Panc1 (cell line): ENCODE measurements around the gene BNIP5. TPM values are rescaled to one million over a fixed set of nuclear protein-coding genes. Genes with fewer than 3 reads are reported as not detected.

Source experiments
- ATAC-seq: fragments of 200-7000 bp; cut with Tn5 transposase; 2 replicates; pipeline ENCODE4 v1.9.1; 2020; ENCODE audit warnings: mild to moderate bottlenecking, moderate library complexity
- BruUV-seq: library from RNA; stranded (reverse); fragments of 400-500 nt; replicated peaks from 2 replicates; lab custom pipeline; 2021; lab: Mats Ljungman, UMichigan
- CTCF ChIA-PET: fragments of 300-600 bp; sonication (Branson Sonifier 250); formaldehyde crosslinking; loops from one replicate; lab custom pipeline; 2022; ENCODE audit warnings: antibody characterized with exemption; lab: Charles Lee
- POLR2A ChIA-PET: fragments of 300-600 bp; sonication (Branson Sonifier 250); formaldehyde crosslinking; loops from one replicate; lab custom pipeline; 2022; ENCODE audit warnings: antibody characterized with exemption; lab: Charles Lee
- DNase-seq: peaks from one replicate; pipeline ENCODE4 v3.0.0-alpha.2; 2010; ENCODE audit warnings: low read depth, low spot score
- H3K27ac ChIP-seq: 2 replicates; pipeline ENCODE4 v1.5.1; 2011; ENCODE audit warnings: mild to moderate bottlenecking, low read length, inconsistent platforms
- H3K27me3 ChIP-seq: fragments of 200-500 bp; sonication (Bioruptor generic); 2 replicates; pipeline ENCODE4 v1.6.0; 2014; ENCODE audit warnings: low read length, inconsistent platforms; ENCODE audit not compliant: control insufficient read depth, insufficient read depth
- H3K36me3 ChIP-seq: fragments of 200-500 bp; sonication (Bioruptor generic); 2 replicates; pipeline ENCODE4 v1.5.1; 2014; ENCODE audit warnings: inconsistent platforms, mild to moderate bottlenecking, low read length, moderate library complexity; ENCODE audit not compliant: control insufficient read depth, insufficient read depth
- H3K4me1 ChIP-seq: 2 replicates; pipeline ENCODE4 v1.5.1; 2011; ENCODE audit warnings: inconsistent platforms, mild to moderate bottlenecking, low read length, moderate library complexity; ENCODE audit not compliant: control insufficient read depth, insufficient read depth
- H3K4me3 ChIP-seq, 2 experiments: 2 replicates each; pipeline ENCODE4 v1.5.1; 2011 to 2012; ENCODE audit warnings: low read depth in 2 of 2, low read length in 2 of 2, mild to moderate bottlenecking in 2 of 2, inconsistent platforms in 1 of 2, moderate library complexity in 1 of 2
- H3K9me3 ChIP-seq: fragments of 200-500 bp; sonication (Bioruptor generic); 2 replicates; pipeline ENCODE4 v1.5.1; 2014; ENCODE audit warnings: low read depth, mild to moderate bottlenecking, inconsistent platforms, low read length, moderate library complexity; ENCODE audit not compliant: control insufficient read depth, insufficient read depth
- POLR2AphosphoS5 ChIP-seq: IDR thresholded peaks from 2 replicates; pipeline ENCODE4 v1.6.1; 2012; ENCODE audit warnings: mild to moderate bottlenecking, low read depth, low read length, moderate library complexity
- SIN3A ChIP-seq: IDR thresholded peaks from 2 replicates; pipeline ENCODE4 v1.6.1; 2012; ENCODE audit warnings: low read depth, mild to moderate bottlenecking, low read length, moderate library complexity, borderline replicate concordance; ENCODE audit not compliant: insufficient read depth
- TCF7L2 ChIP-seq: IDR thresholded peaks from 2 replicates; pipeline ENCODE4 v1.6.1; 2011; ENCODE audit warnings: mild to moderate bottlenecking, low read depth, low read length, inconsistent platforms
- in situ Hi-C: cut with HindIII; loops from 2 replicates; pipeline ENCODE4 v1.10.0; 2016; ENCODE audit warnings: low sequenced_read_pairs, low pct_unique_long_range_greater_than_20kb
- intact Hi-C: fragments of 100-400 bp; cut with micrococcal nuclease; formaldehyde crosslinking; loops from one replicate; pipeline ENCODE4 v1.10.0; 2022; ENCODE audit not compliant: unreplicated experiment
- total RNA-seq: library from RNA; stranded (reverse); gene quantifications from one replicate; pipeline ENCODE4 v1.2.1, GENCODE V29; 2021; ENCODE audit not compliant: unreplicated experiment
- TF ChIP-seq, protein P1 (sequence below), 2 experiments: IDR thresholded peaks; 2 replicates each; pipeline ENCODE4 v1.6.1; 2011 to 2012; ENCODE audit warnings: low read depth in 2 of 2, control low read depth in 1 of 2, low read length in 1 of 2, mild to moderate bottlenecking in 1 of 2, moderate library complexity in 1 of 2; ENCODE audit not compliant: insufficient read depth in 1 of 2
- TF ChIP-seq, protein P2 (sequence below): fragments of 450-650 bp; IDR thresholded peaks from 2 replicates; pipeline ENCODE4 v1.5.1; 2017; ENCODE audit warnings: mild to moderate bottlenecking

The BNIP5 gene
- total RNA-seq, 1 experiment from 2014 or later, result not detected

DNA sequence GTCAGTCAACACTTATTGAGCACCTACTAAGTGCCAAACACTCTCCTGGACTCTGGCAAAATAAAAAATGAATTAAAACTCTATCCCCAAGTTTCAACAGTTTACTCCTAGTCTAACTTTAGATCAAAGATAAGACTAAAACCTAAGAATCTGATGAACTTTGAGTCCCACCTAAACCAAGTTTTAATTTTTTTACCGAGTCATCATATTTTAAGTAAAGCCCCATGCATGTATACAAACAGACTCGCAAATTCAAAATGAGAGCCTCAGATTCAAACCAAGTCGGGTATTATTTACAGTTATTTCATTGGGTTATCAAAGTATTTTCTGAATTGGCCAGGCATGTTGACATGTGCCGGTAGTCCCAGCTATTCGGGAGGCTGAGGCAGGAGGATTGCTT lies 28.2 kb downstream of the BNIP5 start:
- no TSS peak for BruUV-seq
- DNase-seq, result no peak
- no peak for ATAC-seq
- CTCF ChIA-PET, result no interaction called here
- Histone ChIP-seq H3K27ac (no peak overlapping the region), H3K36me3 (no peaks in the 10 kb centered on the region), H3K9me3 (no peaks in the 10 kb centered on the region), H3K4me3 (no peak overlapping the region), H3K4me1 (no peaks in the 10 kb centered on the region), H3K27me3 (no peaks in the 10 kb centered on the region)
- TF ChIP-seq, protein P1, sequence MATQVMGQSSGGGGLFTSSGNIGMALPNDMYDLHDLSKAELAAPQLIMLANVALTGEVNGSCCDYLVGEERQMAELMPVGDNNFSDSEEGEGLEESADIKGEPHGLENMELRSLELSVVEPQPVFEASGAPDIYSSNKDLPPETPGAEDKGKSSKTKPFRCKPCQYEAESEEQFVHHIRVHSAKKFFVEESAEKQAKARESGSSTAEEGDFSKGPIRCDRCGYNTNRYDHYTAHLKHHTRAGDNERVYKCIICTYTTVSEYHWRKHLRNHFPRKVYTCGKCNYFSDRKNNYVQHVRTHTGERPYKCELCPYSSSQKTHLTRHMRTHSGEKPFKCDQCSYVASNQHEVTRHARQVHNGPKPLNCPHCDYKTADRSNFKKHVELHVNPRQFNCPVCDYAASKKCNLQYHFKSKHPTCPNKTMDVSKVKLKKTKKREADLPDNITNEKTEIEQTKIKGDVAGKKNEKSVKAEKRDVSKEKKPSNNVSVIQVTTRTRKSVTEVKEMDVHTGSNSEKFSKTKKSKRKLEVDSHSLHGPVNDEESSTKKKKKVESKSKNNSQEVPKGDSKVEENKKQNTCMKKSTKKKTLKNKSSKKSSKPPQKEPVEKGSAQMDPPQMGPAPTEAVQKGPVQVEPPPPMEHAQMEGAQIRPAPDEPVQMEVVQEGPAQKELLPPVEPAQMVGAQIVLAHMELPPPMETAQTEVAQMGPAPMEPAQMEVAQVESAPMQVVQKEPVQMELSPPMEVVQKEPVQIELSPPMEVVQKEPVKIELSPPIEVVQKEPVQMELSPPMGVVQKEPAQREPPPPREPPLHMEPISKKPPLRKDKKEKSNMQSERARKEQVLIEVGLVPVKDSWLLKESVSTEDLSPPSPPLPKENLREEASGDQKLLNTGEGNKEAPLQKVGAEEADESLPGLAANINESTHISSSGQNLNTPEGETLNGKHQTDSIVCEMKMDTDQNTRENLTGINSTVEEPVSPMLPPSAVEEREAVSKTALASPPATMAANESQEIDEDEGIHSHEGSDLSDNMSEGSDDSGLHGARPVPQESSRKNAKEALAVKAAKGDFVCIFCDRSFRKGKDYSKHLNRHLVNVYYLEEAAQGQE (IDR thresholded peaks at IDR 0.05; ENCODE audit: insufficient read depth in 1 of 2, low read depth in 2 of 2, low read length in 1 of 2), result no peak
- TF ChIP-seq POLR2AphosphoS5 (no peak), SIN3A (no peak), TCF7L2 (no peak)
- TF ChIP-seq, protein P2, sequence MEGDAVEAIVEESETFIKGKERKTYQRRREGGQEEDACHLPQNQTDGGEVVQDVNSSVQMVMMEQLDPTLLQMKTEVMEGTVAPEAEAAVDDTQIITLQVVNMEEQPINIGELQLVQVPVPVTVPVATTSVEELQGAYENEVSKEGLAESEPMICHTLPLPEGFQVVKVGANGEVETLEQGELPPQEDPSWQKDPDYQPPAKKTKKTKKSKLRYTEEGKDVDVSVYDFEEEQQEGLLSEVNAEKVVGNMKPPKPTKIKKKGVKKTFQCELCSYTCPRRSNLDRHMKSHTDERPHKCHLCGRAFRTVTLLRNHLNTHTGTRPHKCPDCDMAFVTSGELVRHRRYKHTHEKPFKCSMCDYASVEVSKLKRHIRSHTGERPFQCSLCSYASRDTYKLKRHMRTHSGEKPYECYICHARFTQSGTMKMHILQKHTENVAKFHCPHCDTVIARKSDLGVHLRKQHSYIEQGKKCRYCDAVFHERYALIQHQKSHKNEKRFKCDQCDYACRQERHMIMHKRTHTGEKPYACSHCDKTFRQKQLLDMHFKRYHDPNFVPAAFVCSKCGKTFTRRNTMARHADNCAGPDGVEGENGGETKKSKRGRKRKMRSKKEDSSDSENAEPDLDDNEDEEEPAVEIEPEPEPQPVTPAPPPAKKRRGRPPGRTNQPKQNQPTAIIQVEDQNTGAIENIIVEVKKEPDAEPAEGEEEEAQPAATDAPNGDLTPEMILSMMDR, result no peak
- in situ Hi-C loops, result no loop called here
- POLR2A ChIA-PET, result no interaction called here
- intact Hi-C loops, result no loop called here

DNA sequence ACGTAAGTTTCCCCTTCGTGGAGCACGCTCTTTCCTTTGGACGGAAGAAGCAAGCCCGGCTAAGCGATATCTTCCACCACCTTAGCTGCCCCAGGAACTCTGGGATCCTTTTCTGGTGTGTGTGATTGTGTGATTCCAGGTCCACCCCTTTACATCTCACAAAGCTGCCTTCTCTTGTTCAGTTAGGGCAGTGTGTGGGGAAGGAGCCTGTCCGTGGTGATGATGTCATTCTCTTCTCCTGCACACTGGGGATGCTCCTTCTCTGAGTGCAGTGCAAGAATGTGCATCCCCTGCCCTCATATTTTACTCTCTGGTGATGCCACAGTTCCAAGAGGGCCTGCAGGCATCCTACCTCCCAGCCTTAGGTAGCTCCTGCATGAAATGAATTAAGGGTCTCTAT lies 30.3 kb downstream of the BNIP5 start:
- no peaks in the 10 kb centered on the region for H3K9me3 ChIP-seq
- in situ Hi-C loops (no loop called here), intact Hi-C loops (no loop called here)
- H3K27me3 ChIP-seq, result no peaks in the 10 kb centered on the region
- no peaks in the 10 kb centered on the region for H3K36me3 ChIP-seq
- ChIA-PET CTCF (no interaction called here), POLR2A (no interaction called here)
- H3K4me1 ChIP-seq, result no peaks in the 10 kb centered on the region
- TF ChIP-seq TCF7L2 (no peak), POLR2AphosphoS5 (no peak), SIN3A (no peak)
- TF ChIP-seq, protein P1 (IDR thresholded peaks at IDR 0.05; ENCODE audit: insufficient read depth in 1 of 2, low read depth in 2 of 2, low read length in 1 of 2), result no peak
- TF ChIP-seq, protein P2, result no peak
- no peak overlapping the region for H3K4me3 ChIP-seq
- H3K27ac ChIP-seq, result no peak overlapping the region
- DNase-seq (no peak), ATAC-seq (no peak)
- BruUV-seq, result no TSS peak
